Ascending aorta (tissue), 2 donors: ENCODE measurements around the gene PPP1R14C. TPM values are rescaled to one million over a fixed set of nuclear protein-coding genes. Genes with fewer than 3 reads are reported as not detected.
A peak's percentile ranks its signal among the peaks of the same experiment; 100 is the strongest.
"Not testable (repeated sequence)": the region's sequence is repeated elsewhere in the genome, so short reads cannot be mapped to it uniquely, and the experiment has no call there.

Source experiments
- DNase-seq, 2 donors: peaks; one replicate each; pipeline ENCODE4 v3.0.0-alpha.2; 2019; ENCODE audit warnings: low spot score in 2 of 2
- H3K27ac ChIP-seq, 2 donors: fragments of 200-600 bp; sonication (generic); one replicate each; pipeline ENCODE4 v1.5.1; 2016 to 2017; ENCODE audit warnings: mild to moderate bottlenecking in 1 of 2
- H3K27me3 ChIP-seq: fragments of 200-600 bp; sonication (generic); one replicate; pipeline ENCODE4 v1.5.1; 2017
- H3K36me3 ChIP-seq, 2 donors: fragments of 200-600 bp; sonication (generic); one replicate each; pipeline ENCODE4 v1.5.1; 2016
- H3K4me1 ChIP-seq, 2 donors: fragments of 200-600 bp; sonication (generic); one replicate each; pipeline ENCODE4 v1.5.1; 2016 to 2017; ENCODE audit warnings: mild to moderate bottlenecking in 1 of 2
- H3K4me3 ChIP-seq, 2 donors: fragments of 200-600 bp; sonication (generic); one replicate each; pipeline ENCODE4 v1.5.1; 2016 to 2017; ENCODE audit warnings: mild to moderate bottlenecking in 1 of 2
- H3K9me3 ChIP-seq, 2 donors: fragments of 200-600 bp; sonication (generic); one replicate each; pipeline ENCODE4 v1.5.1; 2016
- CTCF ChIP-seq, 3 experiments: fragments of 200-600 bp in 2 of 3; fragments of 450-650 bp in 1 of 3; sonication (generic) in 2 of 3; IDR thresholded peaks; one replicate each; pipeline ENCODE4 v1.5.1; 2016 to 2019; ENCODE audit warnings: antibody characterized with exemption in 3 of 3, mild to moderate bottlenecking in 1 of 3, moderate library complexity in 1 of 3
- intact Hi-C: fragments of 100-400 bp; cut with DNase I; formaldehyde crosslinking; loops from one replicate; pipeline ENCODE4 v1.15.1; 2023
- total RNA-seq: library from RNA; depleted of rRNA; stranded (reverse); fragments of >200 nt; gene quantifications from one replicate; pipeline ENCODE4 v1.1.0, GENCODE V29; 2016

Gene PPP1R14C
- total RNA-seq, 1 donor from 2014 or later, result not detected

DNA sequence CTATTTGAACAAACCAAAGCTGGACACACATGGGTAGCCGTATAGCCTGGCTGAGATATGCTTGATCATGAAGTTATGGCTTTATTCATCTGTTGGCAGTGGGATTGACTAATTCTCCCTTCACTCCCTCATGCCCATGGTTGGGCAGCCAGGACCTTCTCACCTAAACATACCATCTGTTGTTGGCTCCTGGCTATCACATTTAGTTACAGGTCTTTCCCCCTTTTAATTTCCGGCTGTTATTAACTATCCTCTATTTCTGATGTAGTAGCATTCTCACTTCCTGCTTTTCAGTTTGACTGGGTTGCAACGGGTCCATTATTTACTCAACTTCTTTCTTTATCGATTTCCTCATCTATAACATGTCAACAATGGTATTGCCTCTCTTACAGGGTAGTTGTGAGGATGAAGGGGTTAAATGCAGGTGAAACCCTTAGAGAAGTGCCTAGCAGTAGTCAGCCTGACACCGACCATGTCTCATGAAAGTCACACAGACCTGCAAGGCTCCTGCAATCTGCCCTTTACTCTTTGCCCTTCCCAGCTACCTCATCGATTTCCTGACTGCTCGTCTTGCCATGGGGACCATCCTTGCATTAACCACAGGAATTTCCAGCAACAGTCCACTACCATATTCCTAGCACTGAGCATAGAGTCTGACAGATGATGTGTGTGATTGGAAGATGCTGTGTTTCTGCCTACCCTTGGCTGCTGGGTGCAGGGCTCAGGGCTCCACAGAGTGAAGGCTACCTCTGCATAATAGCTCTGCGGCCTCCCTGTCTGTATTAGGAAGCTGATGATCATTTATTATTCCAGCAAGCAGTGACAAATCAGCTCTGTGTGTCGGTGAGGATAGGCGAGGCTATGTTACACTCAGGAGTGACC is 42.2 kb downstream of the PPP1R14C start:
- H3K36me3 ChIP-seq, result no peaks in the 10 kb centered on the region
- no peak overlapping the region for H3K27ac ChIP-seq
- no peaks in the 10 kb centered on the region for H3K4me1 ChIP-seq
- intact Hi-C loops, result no loop called here
- TF ChIP-seq CTCF (IDR thresholded peaks at IDR 0.05), result no peak
- no peaks in the 10 kb centered on the region for H3K9me3 ChIP-seq
- peak in 1 of 2 donors; percentile 21 for DNase-seq
- H3K27me3 ChIP-seq, result no peaks in the 10 kb centered on the region
- no peak overlapping the region for H3K4me3 ChIP-seq

DNA sequence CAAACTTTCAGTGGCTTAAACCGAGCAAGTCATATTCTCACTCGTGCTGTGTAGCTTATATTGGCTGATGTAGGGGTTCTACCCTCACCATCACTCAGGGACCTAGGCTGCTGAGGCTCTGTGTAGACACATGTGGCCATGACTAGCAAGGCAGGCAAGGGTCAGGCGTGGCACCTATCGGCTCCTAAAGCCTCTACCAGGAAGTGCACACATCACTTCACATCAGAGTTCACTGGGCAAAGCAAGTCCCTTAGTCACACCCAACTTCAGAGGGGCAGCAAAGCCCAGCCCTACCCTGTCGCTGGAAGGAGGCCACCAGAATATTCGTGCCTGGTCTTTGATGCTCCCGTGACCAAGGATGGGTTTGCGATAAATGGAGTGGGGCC is 42.9 kb downstream of the PPP1R14C start:
- no peak for TF ChIP-seq CTCF (IDR thresholded peaks at IDR 0.05)
- no peaks in the 10 kb centered on the region for H3K4me1 ChIP-seq
- H3K4me3 ChIP-seq, result no peak overlapping the region
- H3K27ac ChIP-seq, result no peak overlapping the region
- intact Hi-C loops, result no loop called here
- no peaks in the 10 kb centered on the region for H3K9me3 ChIP-seq
- peak in 1 of 2 donors; percentile 25 for DNase-seq
- H3K27me3 ChIP-seq, result no peaks in the 10 kb centered on the region
- no peaks in the 10 kb centered on the region for H3K36me3 ChIP-seq

- Histone ChIP-seq H3K36me3 (no peaks in the 10 kb centered on the region), H3K9me3 (no peaks in the 10 kb centered on the region), H3K27me3 (no peaks in the 10 kb centered on the region), H3K4me1 (no peaks in the 10 kb centered on the region), H3K27ac (no peak overlapping the region), H3K4me3 (no peak overlapping the region)
- intact Hi-C loops, result no loop called here
- peak in 1 of 2 donors; percentile 47 for DNase-seq
- TF ChIP-seq CTCF (IDR thresholded peaks at IDR 0.05), result no peak
Measured at GRCh38 chr6:150186129-150186898, 43.5 kb downstream of the PPP1R14C start.

DNA sequence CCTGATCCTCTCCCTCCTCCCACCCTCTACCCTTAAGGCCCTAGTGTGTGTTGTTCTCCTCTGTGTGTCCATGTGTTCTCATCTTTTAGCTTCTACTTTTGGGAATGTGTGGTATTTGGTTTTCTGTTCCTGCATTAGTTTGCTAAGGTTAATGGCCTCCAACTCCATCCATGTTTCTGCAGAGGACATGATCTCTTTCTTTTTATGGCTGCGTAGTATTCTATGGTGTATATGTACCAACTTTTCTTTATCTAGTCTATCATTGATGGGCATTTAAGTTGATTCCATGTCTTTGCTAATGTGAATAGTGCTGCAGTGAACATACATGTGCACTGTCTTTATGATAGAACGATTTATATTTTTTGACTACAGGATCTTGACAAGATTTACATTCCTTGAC is 44.6 kb downstream of the PPP1R14C start:
- DNase-seq, H3K27me3 ChIP-seq, H3K36me3 ChIP-seq, H3K4me3 ChIP-seq, H3K9me3 ChIP-seq, H3K27ac ChIP-seq, intact Hi-C loops, H3K4me1 ChIP-seq: not testable (repeated sequence)

DNA sequence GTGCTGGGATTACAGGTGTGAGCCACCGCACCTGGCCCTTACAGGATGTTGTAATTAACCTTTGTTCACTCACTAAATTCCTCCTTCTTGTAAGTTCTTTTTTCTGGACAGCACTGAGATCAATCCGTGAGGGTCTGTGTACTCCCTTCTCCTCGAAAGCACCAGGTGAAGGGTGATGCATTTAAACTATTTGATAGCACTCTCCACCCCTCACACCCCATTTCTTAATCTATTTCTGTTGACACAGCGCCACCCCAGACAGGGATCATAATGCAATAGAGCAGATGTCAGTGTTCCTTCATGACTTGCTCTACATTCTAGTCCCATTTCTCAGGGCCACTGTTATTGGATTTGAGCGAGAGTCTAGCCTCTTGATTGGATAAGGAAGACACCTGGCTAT is 46.3 kb downstream of the PPP1R14C start:
- no peak for DNase-seq
- H3K27ac ChIP-seq, result no peak overlapping the region
- H3K9me3 ChIP-seq, result no peaks in the 10 kb centered on the region
- H3K4me1 ChIP-seq, result no peaks in the 10 kb centered on the region
- H3K4me3 ChIP-seq, result no peak overlapping the region
- no peaks in the 10 kb centered on the region for H3K27me3 ChIP-seq
- intact Hi-C loops, result no loop called here
- TF ChIP-seq CTCF (IDR thresholded peaks at IDR 0.05), result no peak
- H3K36me3 ChIP-seq, result no peaks in the 10 kb centered on the region

DNA sequence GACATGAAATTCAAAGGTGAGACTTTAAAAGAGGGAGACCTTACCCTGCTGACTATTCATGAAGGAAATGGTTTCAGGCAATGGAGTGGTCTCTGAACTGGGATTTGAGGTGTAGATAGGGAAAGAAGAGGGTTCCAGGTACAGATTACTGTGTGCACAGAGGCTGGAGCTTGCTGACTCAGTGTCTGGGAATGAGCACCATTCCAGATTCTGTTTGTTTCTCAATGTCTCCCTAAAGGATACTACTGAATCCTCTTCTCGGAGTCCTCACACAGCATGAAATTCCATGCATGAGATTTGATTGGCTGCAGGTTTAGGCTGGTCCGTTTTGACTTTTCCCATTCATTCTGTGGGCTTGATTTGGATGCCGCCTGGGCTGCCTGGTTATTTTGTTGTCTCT is 49.0 kb downstream of the PPP1R14C start:
- intact Hi-C loops, result no loop called here
- Histone ChIP-seq H3K9me3 (no peaks in the 10 kb centered on the region), H3K27ac (no peak overlapping the region), H3K27me3 (no peaks in the 10 kb centered on the region), H3K36me3 (no peaks in the 10 kb centered on the region), H3K4me3 (no peak overlapping the region), H3K4me1 (no peaks in the 10 kb centered on the region)
- DNase-seq, result no peak
- TF ChIP-seq CTCF (IDR thresholded peaks at IDR 0.05), result no peak
